ENCODE data around the gene CEP70. TPM values are rescaled to one million over a fixed set of nuclear protein-coding genes. Genes with fewer than 3 reads are reported as not detected.
"Not testable (repeated sequence)": the region's sequence is repeated elsewhere in the genome, so short reads cannot be mapped to it uniquely, and the experiment has no call there.

CEP70 gene
- total and polyA plus RNA-seq, 12 donors = 10.6 to 32.2 (median 23.8) TPM

- 72 to 73% methylated on average over 2 of the region's 2 CpGs for WGBS, 2 donors
- intact Hi-C loops (cut with DNase I) = loop anchor here in 1 of 10 donors (5.0 kb wide), 1 partner anchor 232 kb away; no protein-coding TSS in a partner anchor
- no peak for ATAC-seq
Measured at GRCh38 chr3:138569090-138569489, 25.0 kb downstream of the CEP70 start.

GRCh38 chr3:138567403-138567802 is 26.7 kb downstream of the CEP70 start:
- peaks cover 0 to 8% (median 0%) of the 10 kb centered on the region in 11 donors for H3K9me3 ChIP-seq
- TF ChIP-seq CTCF (IDR thresholded peaks at IDR 0.05) = no peak
- intact Hi-C loops (cut with DNase I) = loop anchor here in 1 of 10 donors (5.0 kb wide), 1 partner anchor 230 kb away; no protein-coding TSS in a partner anchor
- H3K4me1 ChIP-seq = no peaks in the 10 kb centered on the region
- DNase-seq = no peak
- H3K36me3 ChIP-seq = peaks cover 0 to 54% (median 7%) of the 10 kb centered on the region in 9 donors
- no peaks in the 10 kb centered on the region for H3K27me3 ChIP-seq
- no peak for ATAC-seq
- no peak overlapping the region for H3K27ac ChIP-seq
- no peak overlapping the region for H3K4me3 ChIP-seq

More at GRCh38 chr3:138569090-138569489, 25.0 kb downstream of the CEP70 start:
- no peak overlapping the region for H3K4me3 ChIP-seq
- TF ChIP-seq CTCF (IDR thresholded peaks at IDR 0.05) = no peak
- no peak overlapping the region for H3K27ac ChIP-seq
- no peaks in the 10 kb centered on the region for H3K27me3 ChIP-seq
- peaks cover 0 to 68% (median 11%) of the 10 kb centered on the region in 9 donors for H3K36me3 ChIP-seq
- DNase-seq = no peak
- H3K4me1 ChIP-seq = no peaks in the 10 kb centered on the region
- peaks cover 0 to 23% (median 6%) of the 10 kb centered on the region in 11 donors for H3K9me3 ChIP-seq

DNA sequence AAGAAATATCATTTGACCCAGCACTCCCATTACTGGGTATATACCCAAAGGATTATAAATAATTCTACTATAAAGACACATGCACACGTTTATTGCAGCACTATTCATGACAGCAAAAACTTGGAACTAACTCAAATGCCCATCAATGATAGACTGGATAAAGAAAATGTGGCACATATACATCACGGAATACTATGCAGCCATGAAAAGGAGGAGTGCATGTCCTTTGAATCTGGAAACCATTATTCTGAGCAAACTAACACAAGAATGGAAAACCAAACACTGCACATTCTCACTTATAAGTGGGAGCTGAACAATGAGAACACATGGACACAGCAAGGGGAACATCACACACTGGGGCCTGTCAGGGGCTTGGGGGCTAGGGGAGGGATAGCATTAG is 27.8 kb downstream of the CEP70 start:
- not testable (repeated sequence) for H3K27me3 ChIP-seq, H3K9me3 ChIP-seq, ATAC-seq, H3K27ac ChIP-seq, H3K4me3 ChIP-seq, H3K4me1 ChIP-seq, DNase-seq
- intact Hi-C loops (cut with DNase I) = loop anchor here in 1 of 10 donors (5.0 kb wide), 1 partner anchor 229 kb away; no protein-coding TSS in a partner anchor
- WGBS, 2 donors = 50 to 80% methylated on average over 2 of the region's 2 CpGs
- H3K36me3 ChIP-seq = peaks cover 0 to 43% (median 7%) of the 10 kb centered on the region in 9 donors

DNA sequence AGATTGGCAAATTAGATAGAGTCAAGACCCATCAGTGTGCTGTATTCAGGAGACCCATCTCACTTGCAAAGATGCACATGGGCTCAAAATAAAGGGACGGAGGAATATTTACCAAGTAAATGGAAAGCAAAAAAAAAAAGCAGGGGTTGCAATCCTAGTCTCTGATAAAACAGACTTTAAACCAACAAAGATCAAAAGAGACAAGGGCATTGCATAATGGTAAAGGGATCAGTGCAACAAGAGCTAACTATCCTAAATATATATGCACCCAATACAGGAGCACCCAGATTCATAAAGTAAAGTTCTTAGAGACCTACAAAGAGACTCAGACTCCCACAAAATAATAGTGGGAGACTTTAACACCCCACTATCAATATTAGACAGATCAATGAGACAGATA is 31.2 kb downstream of the CEP70 start:
- H3K27ac ChIP-seq; intact Hi-C loops (cut with DNase I); H3K4me1 ChIP-seq; H3K4me3 ChIP-seq; H3K27me3 ChIP-seq; DNase-seq; ATAC-seq: not testable (repeated sequence)
- Histone ChIP-seq H3K9me3 (peaks cover 0 to 38% (median 15%) of the 10 kb centered on the region in 11 donors), H3K36me3 (peaks cover 0 to 40% (median 0%) of the 10 kb centered on the region in 9 donors)
- 100% methylated on average over 1 of the region's 1 CpG for WGBS, 2 donors

DNA sequence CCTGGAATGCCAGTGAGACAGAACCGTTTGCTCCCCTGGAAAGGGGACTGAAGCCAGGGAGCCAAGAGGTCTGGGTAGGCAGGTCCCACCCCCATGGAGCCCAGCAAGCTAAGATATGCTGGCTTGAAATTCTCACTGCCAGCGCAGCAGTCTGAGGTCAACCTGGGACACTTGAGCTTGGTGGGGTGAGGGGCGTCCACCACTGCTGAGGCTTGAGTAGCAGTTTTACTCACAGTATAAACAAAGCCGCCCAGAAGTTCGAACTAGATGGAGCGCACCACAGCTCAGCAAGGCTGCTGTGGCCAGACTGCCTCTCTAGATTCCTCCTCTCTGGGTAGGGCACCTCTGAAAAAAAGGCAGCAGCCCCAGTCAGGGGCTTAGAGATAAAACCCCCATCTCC is 33.6 kb downstream of the CEP70 start:
- H3K4me3 ChIP-seq = no peak overlapping the region
- peaks cover 0 to 30% (median 0%) of the 10 kb centered on the region in 9 donors for H3K36me3 ChIP-seq
- DNase-seq (no peak), ATAC-seq (no peak)
- H3K4me1 ChIP-seq = no peaks in the 10 kb centered on the region
- 95 to 96% methylated on average over 6 of the region's 6 CpGs for WGBS, 2 donors
- no peak overlapping the region for H3K27ac ChIP-seq
- intact Hi-C loops (cut with DNase I) = no loop called here
- no peak for TF ChIP-seq CTCF (IDR thresholded peaks at IDR 0.05)
- no peaks in the 10 kb centered on the region for H3K27me3 ChIP-seq
- H3K9me3 ChIP-seq = peaks cover 0 to 49% (median 15%) of the 10 kb centered on the region in 11 donors
